DMS153 (cell line): Measurements from ENCODE around the gene CAMSAP1.

Experiments
- DNase-seq: peaks from one replicate; lab custom pipeline; 2025; lab: John Stamatoyannopoulos, UW

The CAMSAP1 gene

GRCh38 chr9:135759676-135760300 is 147.6 kb downstream of the CAMSAP1 start:
- DNase-seq, result no peak

DNA sequence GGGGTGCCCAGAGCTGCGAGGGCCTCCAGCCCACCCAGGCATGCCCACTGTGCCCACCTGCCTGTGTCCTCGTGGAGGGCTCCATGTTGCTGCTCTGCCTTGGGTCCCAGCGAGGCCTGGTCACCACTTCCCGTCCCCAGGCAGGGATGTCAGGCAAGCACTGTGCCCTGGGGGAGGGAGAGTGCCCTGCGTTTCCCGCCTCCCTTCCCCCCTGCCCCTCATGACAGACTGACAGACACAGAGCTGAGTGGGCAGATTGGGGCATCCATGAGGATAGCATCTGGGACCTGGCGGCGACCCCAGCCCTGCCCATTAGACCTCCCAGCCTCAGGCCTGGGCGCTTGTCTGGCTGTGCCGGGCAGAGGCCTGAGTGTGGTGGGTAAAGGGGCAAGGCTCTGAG is 148.5 kb downstream of the CAMSAP1 start:
- DNase-seq, result no peak
